ENCODE data around the gene NPIPB9.
A peak's percentile ranks its signal among the peaks of the same experiment; 100 is the strongest.
"Not testable (repeated sequence)": the region's sequence is repeated elsewhere in the genome, so short reads cannot be mapped to it uniquely, and the experiment has no call there.

NPIPB9 gene

DNA sequence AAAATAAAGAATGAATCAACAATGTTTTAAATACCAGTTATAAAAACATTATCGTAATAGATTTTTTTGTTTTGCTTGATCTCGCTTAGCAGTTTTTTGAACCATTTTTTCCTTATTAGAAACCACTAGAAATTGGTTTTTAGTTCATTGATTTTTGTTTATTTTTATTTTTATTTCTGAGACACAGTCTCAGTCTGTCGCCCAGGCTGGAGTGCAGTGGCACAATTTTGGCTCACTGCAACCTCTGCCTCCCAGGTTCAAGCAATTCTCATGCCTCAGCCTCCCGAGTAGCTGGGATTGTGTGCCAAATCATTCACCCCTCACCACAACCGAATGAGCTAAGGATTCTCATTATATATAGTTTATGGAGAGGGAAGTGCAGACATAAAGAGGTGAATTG, at the start of gene NPIPB9:
TSS of gene NPIPB9 (plus strand) at position 301 of the 400 bp plus-strand sequence.
- H3K27me3 Mint-ChIP-seq, H3K4me3 Mint-ChIP-seq, DNase-seq, H3K9me3 Mint-ChIP-seq, H3K36me3 Mint-ChIP-seq, H3K4me1 Mint-ChIP-seq, CTCF ChIA-PET, H3K27ac Mint-ChIP-seq: not testable (repeated sequence)

DNA sequence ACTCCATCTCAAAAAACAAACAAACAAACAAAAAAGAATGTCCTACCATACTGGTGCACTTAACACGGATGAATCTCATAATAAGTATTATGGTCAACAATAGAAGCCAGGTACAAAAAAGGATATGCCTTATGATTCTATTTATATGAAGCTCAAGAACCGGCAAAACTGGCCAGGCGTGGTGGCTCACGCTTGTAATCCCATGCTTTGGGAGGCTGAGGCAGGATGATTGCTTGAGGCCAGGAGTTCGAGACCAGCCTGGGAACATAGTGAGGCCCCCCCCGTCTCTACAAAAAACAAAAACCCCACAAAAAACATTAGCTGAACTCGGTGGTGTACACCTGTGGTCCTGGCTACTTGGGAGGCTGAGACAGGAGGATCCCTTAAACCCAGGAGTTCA, 47.3 kb upstream of the NPIPB9 start:
- H3K36me3 Mint-ChIP-seq, CTCF ChIA-PET, DNase-seq, H3K4me1 Mint-ChIP-seq, H3K4me3 Mint-ChIP-seq, H3K27ac Mint-ChIP-seq, H3K27me3 Mint-ChIP-seq, H3K9me3 Mint-ChIP-seq: not testable (repeated sequence)

DNA sequence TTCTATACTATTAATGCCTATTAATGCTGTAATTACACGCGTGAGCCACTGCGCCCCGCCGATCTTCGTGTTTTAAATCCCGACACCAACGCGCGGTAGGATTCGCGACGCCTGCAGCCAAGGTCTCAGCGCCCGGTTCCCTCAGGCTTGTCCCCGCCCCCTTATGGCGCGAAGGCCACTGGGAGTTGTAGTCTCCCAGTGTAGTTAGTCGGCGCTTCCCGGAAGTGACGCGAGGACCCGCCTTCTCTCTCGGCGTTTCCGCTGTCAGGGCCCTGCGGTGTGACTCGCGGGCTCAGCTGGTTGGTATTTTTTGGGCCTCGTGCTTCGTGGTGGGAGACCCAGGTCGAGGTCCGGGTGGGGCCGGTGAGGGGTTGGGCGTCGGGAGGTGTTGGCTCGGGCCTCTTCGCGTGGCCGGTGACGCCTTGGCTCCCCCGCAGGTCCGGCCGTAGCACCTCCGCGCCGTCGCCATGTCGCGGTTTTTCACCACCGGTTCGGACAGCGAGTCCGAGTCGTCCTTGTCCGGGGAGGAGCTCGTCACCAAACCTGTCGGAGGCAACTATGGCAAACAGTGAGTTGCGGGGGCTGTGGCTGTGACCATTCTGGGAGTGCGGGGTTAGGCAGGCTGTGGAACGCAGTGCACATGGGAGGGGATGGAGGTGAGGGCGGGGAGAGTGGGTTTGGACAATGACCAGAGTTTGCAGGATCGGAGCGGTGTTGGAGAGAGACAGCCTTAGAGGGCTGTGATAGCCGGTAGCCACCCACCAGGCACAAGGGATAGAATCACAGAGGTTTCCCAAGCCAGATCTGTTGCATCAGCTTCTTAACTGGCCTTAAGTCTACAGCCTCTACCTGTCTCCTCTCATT, 40.1 kb upstream of the NPIPB9 start, which contains the start of gene EIF3C:
TSS of gene EIF3C (plus strand) at position 245 of the 864 bp plus-strand sequence. CDS start at position 468, 223 bp downstream.
- H3K27me3 Mint-ChIP-seq, H3K4me1 Mint-ChIP-seq, H3K9me3 Mint-ChIP-seq, DNase-seq, H3K27ac Mint-ChIP-seq, CTCF ChIA-PET, H3K4me3 Mint-ChIP-seq, H3K36me3 Mint-ChIP-seq: not testable (repeated sequence)

- H3K36me3 Mint-ChIP-seq, H3K4me3 Mint-ChIP-seq, H3K9me3 Mint-ChIP-seq, CTCF ChIA-PET, H3K27ac Mint-ChIP-seq, DNase-seq, H3K4me1 Mint-ChIP-seq, H3K27me3 Mint-ChIP-seq: not testable (repeated sequence)
Observed at GRCh38 chr16:28722852-28723650, 28.5 kb upstream of the NPIPB9 start.

DNA sequence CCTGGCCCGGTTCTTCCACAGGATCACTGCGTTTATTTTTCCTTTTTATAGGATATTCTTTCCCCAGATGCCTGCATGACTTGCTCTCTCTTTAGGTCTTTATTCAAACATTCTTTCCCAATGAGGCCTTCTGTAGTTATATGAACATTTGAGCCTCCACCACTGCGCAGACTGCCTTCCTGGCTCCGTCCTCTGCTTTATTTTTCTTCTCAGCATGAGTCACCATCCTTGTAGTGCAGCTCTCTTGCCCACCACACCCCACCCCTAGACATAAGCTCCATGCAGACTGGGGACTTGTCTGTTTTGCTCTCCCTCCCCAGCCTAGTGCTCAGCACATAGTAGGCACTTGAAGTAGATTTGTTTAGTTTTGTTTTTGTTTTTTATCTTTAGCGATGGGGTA, 20.3 kb upstream of the NPIPB9 start:
- H3K4me3 Mint-ChIP-seq, CTCF ChIA-PET, DNase-seq, H3K27me3 Mint-ChIP-seq, H3K36me3 Mint-ChIP-seq, H3K27ac Mint-ChIP-seq, H3K9me3 Mint-ChIP-seq, H3K4me1 Mint-ChIP-seq: not testable (repeated sequence)

DNA sequence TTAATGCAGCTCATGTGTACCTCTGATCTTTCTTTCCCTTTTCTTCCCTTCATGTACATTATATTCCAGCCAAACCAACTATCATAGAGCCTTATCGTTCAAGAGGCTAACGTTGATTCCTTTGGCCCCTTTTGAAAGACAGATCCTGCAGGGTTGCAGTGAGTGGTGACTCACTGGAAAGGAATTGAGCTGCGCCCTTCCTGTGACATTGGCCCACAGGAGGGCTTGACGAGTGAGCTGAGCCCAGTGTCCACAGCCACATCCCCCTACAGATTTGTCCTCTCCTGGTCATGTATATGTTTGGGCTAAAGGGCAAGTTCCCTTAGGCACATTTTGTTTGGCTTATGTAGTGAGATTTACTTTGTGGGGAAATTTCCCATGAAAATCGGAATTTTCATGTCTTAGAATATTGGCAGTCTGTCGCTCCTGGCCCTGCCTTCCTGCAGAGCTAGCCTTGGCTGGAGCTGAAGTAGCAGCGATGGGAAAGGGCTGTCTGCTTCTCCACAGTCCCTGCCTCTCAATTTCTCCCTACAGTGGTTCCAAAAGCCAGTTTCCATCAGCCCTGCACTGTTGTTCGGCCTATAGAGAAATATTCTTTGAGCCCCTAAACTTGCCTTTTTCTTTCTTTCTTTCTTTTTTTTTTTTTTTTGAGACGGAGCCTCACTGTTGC, 19.0 kb upstream of the NPIPB9 start:
- H3K9me3 Mint-ChIP-seq, H3K4me1 Mint-ChIP-seq, CTCF ChIA-PET, H3K4me3 Mint-ChIP-seq, H3K36me3 Mint-ChIP-seq, H3K27me3 Mint-ChIP-seq, H3K27ac Mint-ChIP-seq, DNase-seq: not testable (repeated sequence)

DNA sequence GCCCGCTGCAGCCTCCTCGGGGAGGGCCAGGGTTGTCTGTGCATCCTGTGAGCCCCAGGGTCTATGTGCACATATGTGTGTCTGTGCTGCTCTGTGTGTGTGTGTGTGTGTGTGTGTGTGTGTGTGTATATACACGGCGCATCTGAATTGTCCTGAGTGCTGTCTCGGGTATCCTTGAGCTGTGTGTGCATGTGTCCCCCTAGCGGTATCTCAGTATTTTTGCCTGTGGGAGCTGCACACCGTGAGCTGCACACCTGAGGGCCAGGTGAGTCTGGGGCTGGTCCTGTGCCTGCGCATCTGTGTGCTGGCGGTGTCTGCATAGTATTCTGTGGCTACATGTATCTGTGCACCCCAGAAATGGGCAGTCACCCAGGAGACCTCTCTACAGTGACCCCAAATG, 11.8 kb upstream of the NPIPB9 start:
- H3K27ac Mint-ChIP-seq, CTCF ChIA-PET, DNase-seq, H3K36me3 Mint-ChIP-seq, H3K27me3 Mint-ChIP-seq, H3K4me1 Mint-ChIP-seq, H3K9me3 Mint-ChIP-seq, H3K4me3 Mint-ChIP-seq: not testable (repeated sequence)

DNA sequence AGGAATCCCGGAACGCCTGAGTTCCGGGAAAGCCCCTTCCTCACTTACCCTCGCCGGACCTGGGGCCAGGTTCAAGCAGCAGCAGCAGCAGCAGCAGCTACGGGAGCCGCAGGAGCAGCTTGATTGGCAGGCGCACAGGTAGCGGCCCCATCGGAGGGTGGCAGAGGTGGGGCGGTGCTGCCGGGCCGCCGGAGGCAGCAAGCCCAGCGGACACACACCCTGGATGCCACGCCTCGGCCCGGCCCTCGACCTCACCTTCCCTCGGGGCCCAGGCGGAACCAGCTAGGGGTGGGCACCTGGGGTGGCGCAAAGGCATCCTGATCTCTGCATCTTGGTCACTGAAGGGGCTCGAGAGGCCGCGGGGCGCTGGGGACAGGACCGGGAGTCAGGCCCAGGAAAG, 11.0 kb upstream of the NPIPB9 start:
- not testable (repeated sequence) for H3K4me1 Mint-ChIP-seq, H3K27ac Mint-ChIP-seq, DNase-seq, H3K36me3 Mint-ChIP-seq, H3K9me3 Mint-ChIP-seq, H3K27me3 Mint-ChIP-seq, H3K4me3 Mint-ChIP-seq
- CTCF ChIA-PET = interaction anchor here (0.6 kb wide), 1 partner anchor 412 kb away, joined by 3 read pairs; no protein-coding TSS in a partner anchor

- H3K4me3 Mint-ChIP-seq, H3K27ac Mint-ChIP-seq, CTCF ChIA-PET, H3K27me3 Mint-ChIP-seq, H3K9me3 Mint-ChIP-seq, H3K36me3 Mint-ChIP-seq, DNase-seq, H3K4me1 Mint-ChIP-seq: not testable (repeated sequence)
Observed at GRCh38 chr16:28741295-28741694, 10.3 kb upstream of the NPIPB9 start.

GRCh38 chr16:28746618-28747350, 4.8 kb upstream of the NPIPB9 start:
- H3K4me3 Mint-ChIP-seq, DNase-seq, H3K36me3 Mint-ChIP-seq, H3K9me3 Mint-ChIP-seq, H3K27ac Mint-ChIP-seq, CTCF ChIA-PET, H3K4me1 Mint-ChIP-seq, H3K27me3 Mint-ChIP-seq: not testable (repeated sequence)

- H3K4me1 Mint-ChIP-seq, H3K27me3 Mint-ChIP-seq, H3K9me3 Mint-ChIP-seq, H3K36me3 Mint-ChIP-seq, CTCF ChIA-PET, H3K27ac Mint-ChIP-seq: not testable (repeated sequence)
- peak overlapping the region; percentile 38 for H3K4me3 Mint-ChIP-seq
- DNase-seq = peak; percentile 58
Observed at GRCh38 chr16:28749997-28750465, 1.6 kb upstream of the NPIPB9 start.

DNA sequence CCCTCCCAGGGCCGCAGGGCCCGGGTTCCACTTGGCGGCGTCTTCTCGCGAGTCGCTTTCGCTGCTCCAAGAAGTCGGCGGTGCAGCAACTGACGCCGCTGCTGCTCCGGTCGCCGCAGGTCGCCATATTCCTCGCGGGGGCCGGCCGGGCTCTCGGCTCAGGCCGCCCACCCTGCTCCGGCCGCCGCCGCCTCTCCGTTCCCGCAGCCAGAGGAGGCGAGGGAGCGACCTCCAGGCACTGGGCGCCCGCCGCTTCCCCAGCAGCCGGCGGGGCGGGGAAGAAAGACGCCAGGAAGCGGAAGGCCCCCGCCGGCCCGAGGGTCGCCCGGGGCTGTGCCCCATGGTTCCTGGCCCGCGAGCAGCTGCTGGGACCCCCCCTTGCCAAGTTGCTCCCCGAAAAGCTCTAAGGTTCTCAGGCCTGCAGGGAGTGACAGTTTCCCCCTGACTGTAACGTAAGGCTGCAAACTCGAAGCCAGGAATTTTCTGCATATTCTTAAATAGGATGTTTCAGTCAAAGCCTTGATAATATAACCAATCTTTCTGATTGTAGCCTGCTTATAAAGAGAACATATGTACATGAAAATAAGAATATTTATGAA, 1.0 kb upstream of the NPIPB9 start:
- H3K4me3 Mint-ChIP-seq, H3K4me1 Mint-ChIP-seq, H3K27me3 Mint-ChIP-seq, H3K27ac Mint-ChIP-seq, DNase-seq, H3K9me3 Mint-ChIP-seq, CTCF ChIA-PET, H3K36me3 Mint-ChIP-seq: not testable (repeated sequence)

DNA sequence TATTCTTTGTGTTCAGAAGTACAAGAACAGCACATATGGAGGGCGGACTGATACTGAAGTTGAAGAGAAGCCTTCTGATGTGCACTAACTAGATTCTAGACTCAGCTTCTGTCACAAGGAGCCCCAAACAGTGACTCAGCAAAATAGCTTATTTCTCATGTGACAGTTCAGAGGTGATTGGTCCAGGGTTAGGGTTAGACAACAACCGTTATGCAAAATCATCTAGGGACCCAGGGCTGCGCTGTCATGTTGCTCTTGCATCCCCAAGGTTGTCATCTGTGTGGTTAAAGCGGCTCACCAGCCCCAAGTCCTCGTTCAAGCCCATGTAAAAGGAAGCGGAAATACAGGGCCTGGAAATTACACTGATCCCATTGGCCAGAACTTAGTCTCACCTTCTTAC, 30.1 kb downstream of the NPIPB9 start:
- DNase-seq, H3K4me3 Mint-ChIP-seq, H3K27me3 Mint-ChIP-seq, CTCF ChIA-PET, H3K4me1 Mint-ChIP-seq, H3K36me3 Mint-ChIP-seq, H3K9me3 Mint-ChIP-seq, H3K27ac Mint-ChIP-seq: not testable (repeated sequence)

- DNase-seq, CTCF ChIA-PET, H3K4me1 Mint-ChIP-seq, H3K9me3 Mint-ChIP-seq, H3K4me3 Mint-ChIP-seq, H3K36me3 Mint-ChIP-seq, H3K27ac Mint-ChIP-seq, H3K27me3 Mint-ChIP-seq: not testable (repeated sequence)
Observed at GRCh38 chr16:28782357-28782756, 30.8 kb downstream of the NPIPB9 start.
